Germinal center (tissue), 1 donor: ENCODE measurements around the gene CISD1.

Experiments
- DNase-seq: peaks from one replicate; pipeline ENCODE4 v3.0.0; 2012; ENCODE audit warnings: mixed read lengths, low spot score

Gene CISD1

GRCh38 chr10:58311026-58311425, 42.1 kb downstream of the CISD1 start:
- no peak for DNase-seq

DNA sequence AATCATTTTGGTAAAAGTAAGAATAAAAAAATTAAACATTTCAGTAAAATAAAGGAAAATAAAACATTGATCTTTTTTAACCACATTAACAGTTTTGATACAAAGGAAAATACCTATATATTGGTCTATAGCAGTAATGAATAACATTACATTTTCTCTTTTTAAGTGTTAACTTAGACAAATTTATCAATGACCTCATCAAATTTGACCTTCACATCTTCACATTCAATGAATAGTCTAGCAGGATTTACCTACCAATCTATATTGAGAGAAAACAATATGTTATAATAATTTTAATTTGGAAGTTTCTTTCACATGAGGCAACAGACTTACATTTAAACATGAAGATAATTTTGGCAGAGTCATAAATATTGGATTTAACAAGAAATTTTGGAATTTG, 47.9 kb downstream of the CISD1 start:
- no peak for DNase-seq

- no peak for DNase-seq
Observed at GRCh38 chr10:58318346-58318745, 49.4 kb downstream of the CISD1 start.

DNA sequence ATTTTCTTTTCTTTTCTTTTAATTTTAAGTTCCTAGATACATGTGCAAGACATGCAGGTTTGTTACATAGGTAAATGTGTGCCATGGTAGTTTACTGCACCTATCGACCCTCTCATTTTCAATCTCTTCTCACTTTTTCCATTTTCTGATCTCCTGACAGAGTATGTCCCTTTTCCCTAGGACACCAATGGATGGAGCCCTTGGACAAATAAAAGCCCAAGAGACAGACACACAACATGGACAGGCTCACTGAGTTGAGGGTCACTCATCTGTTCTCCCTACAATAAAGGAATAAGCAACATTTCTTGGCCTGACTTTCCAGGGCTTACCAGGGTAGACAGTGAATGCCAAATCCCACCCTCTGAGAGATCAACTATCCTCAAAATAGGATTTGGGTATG, 50.6 kb downstream of the CISD1 start:
- no peak for DNase-seq

DNA sequence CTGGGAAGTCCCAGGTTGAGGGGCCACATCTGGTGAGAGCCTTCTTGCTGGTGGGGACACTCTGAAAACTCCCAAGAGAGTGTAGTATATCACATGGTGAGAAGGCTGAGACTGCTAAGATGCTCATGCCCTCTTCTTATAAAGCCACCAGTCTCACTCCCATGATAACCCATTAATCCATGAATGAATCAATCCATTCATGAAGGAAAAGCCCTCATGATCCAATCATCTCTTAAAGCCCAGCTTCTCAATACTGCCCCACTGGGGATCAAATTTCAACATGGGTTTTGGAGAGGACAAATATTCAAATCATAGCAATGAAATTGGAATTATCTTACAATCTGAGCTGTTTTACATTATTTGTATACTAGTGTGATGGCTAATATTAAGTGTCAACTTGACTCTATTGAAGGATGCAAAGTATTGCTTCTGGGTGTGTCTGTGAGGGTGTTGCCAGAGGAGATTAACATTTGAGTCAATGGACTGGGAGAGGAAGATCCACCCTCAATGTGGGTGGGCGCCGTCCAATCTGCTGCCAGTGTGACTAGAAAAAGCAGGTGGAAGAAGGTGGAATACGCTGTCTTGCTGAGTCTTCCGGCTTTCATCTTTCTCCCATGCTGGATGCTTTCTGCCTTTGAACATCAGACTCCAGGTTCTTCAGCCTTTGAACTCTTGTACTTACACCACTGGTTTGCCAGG, 51.5 kb downstream of the CISD1 start:
- no peak for DNase-seq

- DNase-seq = no peak
Observed at GRCh38 chr10:58322072-58322834, 53.3 kb downstream of the CISD1 start.

GRCh38 chr10:58322835-58323209, 53.9 kb downstream of the CISD1 start:
- DNase-seq = no peak

GRCh38 chr10:58326967-58327381, 58.0 kb downstream of the CISD1 start:
- DNase-seq = no peak

- no peak for DNase-seq
Observed at GRCh38 chr10:58328233-58328632, 59.3 kb downstream of the CISD1 start.

GRCh38 chr10:58330431-58330830, 61.5 kb downstream of the CISD1 start:
- no peak for DNase-seq

GRCh38 chr10:58331646-58332045, 62.7 kb downstream of the CISD1 start:
- DNase-seq = no peak

DNA sequence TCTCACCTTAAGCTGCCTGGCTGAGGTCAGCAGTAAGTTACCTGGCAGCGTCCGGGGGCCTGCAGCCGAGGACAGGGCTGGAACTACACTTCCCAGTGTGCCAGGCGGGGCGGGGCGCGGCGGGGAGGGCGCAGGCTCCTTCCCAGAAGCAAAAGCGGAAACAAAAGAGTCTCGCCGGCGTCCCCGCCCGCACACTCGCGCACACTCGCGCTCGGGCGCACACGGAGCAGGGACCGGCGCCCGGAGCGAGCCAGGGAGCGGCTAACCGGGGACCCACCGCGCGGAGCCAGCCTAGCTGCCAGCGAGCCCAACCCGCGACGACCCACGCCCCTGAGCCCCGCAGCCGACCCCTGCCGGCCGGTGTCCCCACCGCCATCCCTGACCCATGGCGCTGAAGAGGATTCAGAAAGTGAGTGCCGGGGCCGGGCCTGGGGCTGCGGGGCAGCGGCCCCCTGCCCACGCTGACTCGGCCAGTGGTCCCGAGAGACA, 65.9 kb downstream of the CISD1 start, which contains the start of gene UBE2D1:
UBE2D1 (plus strand) TSS at position 190 of the 489 bp plus-strand sequence; CDS start at position 386, 196 bp downstream.
- peak; percentile 82 for DNase-seq

GRCh38 chr10:58335306-58336005, 66.5 kb downstream of the CISD1 start:
- peak; percentile 28 for DNase-seq

- no peak for DNase-seq
Observed at GRCh38 chr10:58336242-58336641, 67.3 kb downstream of the CISD1 start.
